Measurements from ENCODE around the gene NELL1.

- TF ChIP-seq, protein P1, sequence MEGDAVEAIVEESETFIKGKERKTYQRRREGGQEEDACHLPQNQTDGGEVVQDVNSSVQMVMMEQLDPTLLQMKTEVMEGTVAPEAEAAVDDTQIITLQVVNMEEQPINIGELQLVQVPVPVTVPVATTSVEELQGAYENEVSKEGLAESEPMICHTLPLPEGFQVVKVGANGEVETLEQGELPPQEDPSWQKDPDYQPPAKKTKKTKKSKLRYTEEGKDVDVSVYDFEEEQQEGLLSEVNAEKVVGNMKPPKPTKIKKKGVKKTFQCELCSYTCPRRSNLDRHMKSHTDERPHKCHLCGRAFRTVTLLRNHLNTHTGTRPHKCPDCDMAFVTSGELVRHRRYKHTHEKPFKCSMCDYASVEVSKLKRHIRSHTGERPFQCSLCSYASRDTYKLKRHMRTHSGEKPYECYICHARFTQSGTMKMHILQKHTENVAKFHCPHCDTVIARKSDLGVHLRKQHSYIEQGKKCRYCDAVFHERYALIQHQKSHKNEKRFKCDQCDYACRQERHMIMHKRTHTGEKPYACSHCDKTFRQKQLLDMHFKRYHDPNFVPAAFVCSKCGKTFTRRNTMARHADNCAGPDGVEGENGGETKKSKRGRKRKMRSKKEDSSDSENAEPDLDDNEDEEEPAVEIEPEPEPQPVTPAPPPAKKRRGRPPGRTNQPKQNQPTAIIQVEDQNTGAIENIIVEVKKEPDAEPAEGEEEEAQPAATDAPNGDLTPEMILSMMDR (IDR thresholded peaks at IDR 0.05): no peak
- TF ChIP-seq POLR2AphosphoS5 (IDR thresholded peaks at IDR 0.05): no peak
- no peak for TF ChIP-seq POLR2A (IDR thresholded peaks at IDR 0.05)
- TF ChIP-seq EP300 (IDR thresholded peaks at IDR 0.05): no peak
Measured at GRCh38 chr11:21410513-21410912, 741.1 kb downstream of the NELL1 start.
